NCI-H510A treated with DMSO at 0.1 percent for 48 hours (cell line): Measurements from ENCODE around the gene PIGA.
"Not testable (repeated sequence)": the region's sequence is repeated elsewhere in the genome, so short reads cannot be mapped to it uniquely, and the experiment has no call there.

ENCODE experiments used
- DNase-seq: peaks from one replicate; lab custom pipeline; 2025; lab: John Stamatoyannopoulos, UW

The PIGA gene

DNA sequence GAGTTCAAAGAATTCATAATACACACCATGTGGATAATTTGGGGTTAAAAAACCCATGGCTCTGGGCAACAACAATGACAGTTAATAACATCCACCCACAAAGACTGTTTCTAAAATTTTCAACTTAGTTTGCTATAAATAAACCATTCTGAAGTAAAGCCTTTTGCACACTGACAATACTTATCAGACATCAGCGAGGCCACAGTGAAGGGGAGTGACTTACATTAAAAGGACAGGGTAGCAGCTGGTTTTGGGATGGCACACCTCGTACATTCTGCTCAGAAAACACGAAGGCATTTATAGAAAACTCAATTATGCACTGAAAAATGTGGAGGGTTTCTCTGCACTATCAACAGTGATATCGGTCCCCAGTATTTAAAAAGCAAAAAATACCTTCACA, 15.0 kb downstream of the PIGA start:
- no peak for DNase-seq

DNA sequence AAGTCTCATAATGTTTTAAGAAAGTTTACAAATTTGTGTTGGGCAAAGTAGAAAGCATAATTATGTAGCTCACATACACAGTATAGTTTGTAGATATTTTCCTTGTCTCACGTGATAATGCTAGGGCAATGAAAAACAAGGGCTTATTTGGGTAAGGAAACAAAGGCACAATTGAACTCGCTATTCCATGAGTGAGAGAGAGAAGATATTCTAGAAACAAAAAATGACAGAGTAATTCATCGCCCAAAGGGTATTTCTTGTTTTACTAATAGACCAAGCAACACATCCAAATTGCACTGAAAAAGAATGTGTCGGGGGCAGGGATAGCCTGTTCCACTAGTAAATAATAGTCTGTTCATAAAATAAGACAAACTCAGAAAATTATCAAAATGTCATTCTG, 16.2 kb downstream of the PIGA start:
- no peak for DNase-seq

DNA sequence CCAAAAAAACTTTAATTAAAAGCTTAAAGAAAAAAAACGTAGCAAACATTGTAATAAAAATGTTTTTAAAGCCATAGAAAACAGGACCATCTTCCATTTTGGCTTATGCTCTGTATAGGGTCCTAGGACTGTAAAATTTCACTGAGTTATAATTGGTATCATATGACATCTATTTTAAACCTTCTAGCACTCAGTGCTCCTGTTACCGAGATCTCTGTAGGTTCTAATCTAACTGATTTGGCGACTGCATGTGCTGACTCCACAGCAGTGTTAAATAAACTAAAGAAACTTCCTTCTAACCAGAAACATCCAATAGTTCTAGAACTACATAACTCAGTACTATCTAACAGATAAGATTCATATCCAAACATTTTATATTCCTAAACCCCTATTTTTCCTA, 19.8 kb downstream of the PIGA start, which contains the start of gene ASB11:
Gene ASB11, minus strand, starts transcription at position 132 of the 400 bp plus-strand sequence. Its CDS starts 35 bp downstream, at position 97.
- DNase-seq: no peak

GRCh38 chrX:15314472-15314871, 20.9 kb downstream of the PIGA start:
- DNase-seq: no peak

GRCh38 chrX:15311119-15311518, 24.2 kb downstream of the PIGA start:
- DNase-seq: no peak

DNA sequence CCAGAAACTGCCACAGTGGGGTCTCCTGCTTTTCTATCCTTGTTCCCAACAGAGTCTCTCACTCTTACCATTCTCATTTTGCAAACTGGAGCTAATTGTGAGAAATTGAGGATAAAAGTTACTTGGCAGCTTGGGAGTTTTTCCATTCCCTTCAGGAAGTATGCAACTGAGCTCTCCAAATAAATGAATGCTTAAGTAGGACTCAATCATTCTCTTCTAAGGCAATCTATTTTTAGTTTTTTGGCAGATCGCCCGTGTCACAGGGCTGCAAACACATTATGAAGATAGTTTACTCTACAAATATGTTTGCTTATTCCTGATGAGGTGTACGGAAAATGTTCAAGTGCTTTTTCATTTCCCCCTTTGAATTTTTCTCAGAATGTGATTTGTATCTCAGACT, 25.2 kb downstream of the PIGA start:
- DNase-seq: peak; percentile 48

DNA sequence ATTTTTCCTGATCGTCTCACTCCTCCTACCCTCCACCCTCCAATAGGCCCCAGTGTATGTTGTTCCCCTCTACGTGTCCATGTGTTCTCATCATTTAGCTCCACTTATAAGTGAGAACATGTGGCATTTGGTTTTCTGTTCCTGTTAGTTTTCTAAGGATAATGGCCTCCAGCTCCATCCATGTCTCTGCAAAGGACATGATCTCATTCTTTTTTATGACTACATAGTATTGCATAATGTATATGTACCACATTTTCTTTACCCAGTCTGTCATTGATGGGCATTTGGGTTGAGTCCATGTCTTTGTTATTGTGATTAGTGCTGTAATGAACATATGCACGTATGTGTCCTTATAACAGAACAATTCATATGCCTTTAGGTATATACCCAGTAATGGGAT, 29.4 kb downstream of the PIGA start:
- DNase-seq: not testable (repeated sequence)

DNA sequence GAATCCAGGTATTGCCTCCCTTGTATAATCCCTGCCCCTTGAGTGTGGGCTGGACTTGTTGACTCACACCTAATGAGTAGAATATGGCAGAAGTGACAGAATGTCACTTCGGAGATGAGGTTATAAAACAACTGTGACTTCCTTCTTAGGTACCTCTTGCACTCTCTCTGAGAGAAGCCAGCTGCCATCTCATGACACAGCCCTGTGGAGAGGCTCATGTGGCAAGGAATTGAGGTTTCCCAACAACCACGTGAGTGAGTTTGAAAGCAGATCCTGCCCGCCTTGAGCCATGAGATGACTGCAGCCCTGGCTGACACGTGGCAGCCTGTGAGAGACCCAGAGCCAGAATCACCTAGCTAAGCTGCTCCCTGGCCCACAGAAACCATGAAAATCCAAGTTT, 33.4 kb downstream of the PIGA start:
- peak; percentile 11 for DNase-seq

- DNase-seq: peak; percentile 22
These were observed 35.1 kb downstream of the PIGA start for GRCh38 chrX:15299941-15300851.

GRCh38 chrX:15298780-15299179, 36.5 kb downstream of the PIGA start:
- DNase-seq: no peak

GRCh38 chrX:15298201-15298600, 37.1 kb downstream of the PIGA start:
- no peak for DNase-seq

DNA sequence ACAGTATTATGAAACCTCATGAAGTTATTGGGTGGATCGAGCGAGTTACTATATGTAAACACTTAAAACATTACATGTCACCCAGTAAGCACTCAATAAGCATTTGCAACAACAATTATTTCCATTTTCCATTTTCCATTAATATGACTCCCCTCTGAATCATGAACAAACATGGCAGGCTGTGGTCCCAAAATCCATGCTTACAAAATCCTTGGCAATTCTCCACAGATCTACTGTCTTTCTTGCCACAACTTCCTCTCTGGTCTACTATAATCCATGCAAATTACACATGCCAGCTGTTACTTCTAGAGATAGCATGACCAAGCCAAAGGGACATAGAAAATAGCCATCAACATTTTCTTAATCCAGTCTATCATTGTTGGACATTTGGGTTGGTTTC, 41.9 kb downstream of the PIGA start:
- no peak for DNase-seq

DNA sequence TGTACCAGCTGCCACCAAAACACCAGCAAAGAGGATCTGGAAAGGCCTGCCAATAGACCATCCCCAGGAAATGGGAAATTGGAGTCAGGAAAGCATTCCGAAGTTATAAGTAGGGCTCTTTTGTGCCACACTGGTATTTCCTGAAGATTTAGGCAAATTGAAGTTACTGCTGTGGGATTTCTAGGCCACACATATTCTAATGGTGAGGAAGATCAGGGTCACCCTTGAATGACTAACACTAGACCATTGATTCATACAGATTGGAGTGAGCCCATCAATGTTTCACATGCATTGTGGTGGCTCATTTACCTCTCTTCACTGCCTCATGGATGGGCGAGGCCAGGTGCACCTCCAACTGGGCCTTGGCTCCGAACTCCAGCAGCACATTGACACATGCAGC, 42.5 kb downstream of the PIGA start:
- DNase-seq: no peak

GRCh38 chrX:15277604-15278003, 57.7 kb downstream of the PIGA start:
- no peak for DNase-seq

- no peak for DNase-seq
These were observed 60.4 kb downstream of the PIGA start for GRCh38 chrX:15274946-15275345.

DNA sequence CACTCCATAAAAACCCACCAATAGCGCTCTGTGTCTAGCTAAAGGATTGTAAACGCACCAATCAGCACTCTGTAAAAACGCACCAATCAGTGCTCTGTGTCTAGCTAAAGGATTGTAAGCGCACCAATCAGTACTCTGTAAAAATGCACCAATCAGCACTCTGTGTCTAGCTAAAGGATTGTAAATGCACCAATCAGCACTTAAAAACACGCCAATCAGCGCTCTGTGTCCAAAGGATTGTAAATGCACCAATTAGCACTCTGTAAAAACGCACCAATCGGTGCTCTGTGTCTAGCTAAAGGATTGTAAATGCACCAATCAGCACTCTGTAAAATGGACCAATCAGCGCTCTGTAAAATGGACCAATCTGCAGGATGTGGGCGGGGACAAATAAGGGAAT, 62.0 kb downstream of the PIGA start:
- not testable (repeated sequence) for DNase-seq

GRCh38 chrX:15271757-15272156, 63.6 kb downstream of the PIGA start:
- no peak for DNase-seq

GRCh38 chrX:15269618-15270521, 65.5 kb downstream of the PIGA start, which contains the start of gene ASB9:
TSS of gene ASB9 (minus strand) at chrX:15270083. CDS start at chrX:15269874, 209 bp downstream.
- peak; percentile 1 for DNase-seq
